Measurements from ENCODE around the gene FLACC1.
"Not testable (repeated sequence)": the region's sequence is repeated elsewhere in the genome, so short reads cannot be mapped to it uniquely, and the experiment has no call there.

The FLACC1 gene

DNA sequence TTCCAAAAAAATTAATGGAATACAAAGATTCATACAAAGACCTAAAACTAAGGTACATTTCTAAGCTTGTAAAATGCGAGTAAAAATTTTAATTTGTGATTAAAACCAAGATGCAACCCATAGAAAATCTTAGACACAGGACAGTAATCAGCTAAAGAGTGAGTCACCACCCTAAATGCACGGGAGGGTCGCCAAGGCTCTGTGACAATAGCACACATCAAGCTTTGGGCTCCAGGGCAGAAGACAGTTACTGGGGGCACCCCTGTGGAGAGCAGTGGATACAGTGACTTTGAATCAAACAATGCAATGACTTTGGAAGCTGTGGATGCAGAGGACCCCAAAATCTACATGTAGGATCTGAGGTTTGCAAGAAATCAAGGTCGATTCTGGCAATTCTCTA, 7.5 kb downstream of the FLACC1 start:
- DNase-seq (ENCODE audit: low read depth): no peak

DNA sequence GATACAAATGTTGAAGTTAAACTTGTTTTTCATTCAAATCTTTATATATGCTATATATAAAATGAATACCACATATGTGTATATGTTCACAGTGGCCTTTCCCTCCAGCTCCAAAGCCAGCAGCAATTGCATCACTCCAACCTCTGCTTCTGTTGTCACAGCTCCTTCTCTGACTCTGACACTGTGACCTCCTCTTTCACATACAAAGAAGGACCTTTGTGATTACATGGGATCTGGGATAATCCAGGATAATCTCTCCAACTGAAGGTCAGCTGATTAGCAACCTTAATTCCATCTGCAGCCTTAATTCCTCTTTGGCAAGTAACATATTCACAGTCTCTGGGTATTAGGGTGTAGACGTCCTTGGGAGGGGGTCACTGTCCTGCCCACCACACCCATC, 8.4 kb downstream of the FLACC1 start:
- DNase-seq (ENCODE audit: low read depth): no peak

- no peak for DNase-seq (ENCODE audit: low read depth)
These were observed 10.0 kb downstream of the FLACC1 start for GRCh38 chr2:201347138-201347537.

DNA sequence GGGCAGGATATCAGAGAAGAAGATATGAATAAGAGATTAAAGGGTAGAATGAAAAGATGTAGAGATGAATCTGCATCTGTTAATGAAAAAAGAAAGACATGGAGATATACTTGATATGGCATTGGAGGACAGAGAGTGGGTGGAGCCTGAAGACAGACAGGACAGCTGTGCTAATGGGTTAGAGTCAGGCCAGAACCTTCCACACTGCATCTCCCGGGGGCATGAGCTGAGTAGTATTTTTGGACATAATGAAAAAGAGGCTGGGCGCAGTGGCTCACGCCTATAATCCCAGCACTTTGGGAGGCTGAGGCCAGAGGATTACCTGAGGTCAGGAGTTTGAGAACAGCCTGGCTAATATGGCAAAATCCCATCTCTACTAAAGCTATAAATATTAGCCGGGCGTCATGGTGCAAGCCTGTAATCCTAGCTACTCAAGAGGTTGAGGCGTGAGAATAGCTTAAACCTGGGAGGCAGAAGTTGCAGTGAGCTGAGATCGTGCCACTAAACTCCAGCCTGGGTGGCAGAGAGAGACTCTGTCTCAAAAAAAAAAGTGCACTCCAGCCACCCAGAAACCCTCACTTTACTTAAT, 11.4 kb downstream of the FLACC1 start:
- DNase-seq (ENCODE audit: low read depth): no peak

DNA sequence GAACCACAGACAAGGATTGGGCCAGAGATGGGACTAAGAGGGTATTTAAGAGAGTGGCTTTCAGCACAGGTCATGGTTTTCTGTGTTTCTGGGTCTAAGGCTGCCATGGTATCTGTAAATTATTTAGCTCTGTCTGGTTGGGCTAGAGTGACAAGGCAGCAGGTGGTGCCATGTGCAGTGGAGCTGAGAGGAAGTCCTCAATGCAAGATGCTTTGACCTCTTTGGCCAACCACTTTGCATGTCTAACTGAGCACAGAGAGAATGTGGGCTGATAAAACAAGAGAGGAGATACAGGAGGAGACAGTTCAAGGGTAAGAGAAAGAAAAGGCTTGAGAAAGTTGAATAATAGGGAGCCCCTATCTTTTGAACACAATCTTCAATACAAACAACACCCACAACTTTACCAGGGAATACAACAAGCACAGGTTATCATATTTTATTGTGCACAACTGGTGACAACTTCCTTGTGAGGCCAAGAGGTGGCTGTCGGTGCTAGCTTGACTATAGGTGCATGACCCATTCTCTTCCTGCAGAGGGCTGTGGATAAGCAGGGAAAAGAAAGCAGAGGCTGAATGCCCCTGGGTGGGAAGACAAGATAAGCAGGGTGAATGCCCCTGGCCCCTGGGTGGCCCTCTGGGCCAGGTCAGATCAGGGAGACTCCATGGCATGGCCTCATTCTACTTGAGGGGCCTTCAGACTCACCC, 12.3 kb downstream of the FLACC1 start:
- DNase-seq (ENCODE audit: low read depth): no peak

GRCh38 chr2:201343559-201343958, 13.6 kb downstream of the FLACC1 start:
- DNase-seq (ENCODE audit: low read depth): no peak

DNA sequence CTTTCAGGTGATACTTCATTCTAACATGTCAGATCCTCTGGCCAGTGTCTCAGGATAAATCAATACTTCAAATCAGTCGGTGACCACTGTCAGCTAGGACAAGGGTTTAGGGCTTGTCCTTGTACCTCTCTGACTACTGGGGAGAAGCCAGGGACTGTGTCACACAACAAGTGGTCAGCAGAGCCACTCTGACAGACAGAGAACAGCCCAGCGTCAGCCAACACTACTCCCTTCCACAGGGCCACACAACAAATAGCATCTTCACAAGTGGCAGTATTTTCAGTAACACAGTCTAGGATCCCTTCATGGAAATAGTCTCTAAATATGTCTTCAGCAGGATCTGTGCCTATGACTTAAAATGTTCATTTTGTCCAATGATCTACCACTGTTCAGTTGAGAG, 14.2 kb downstream of the FLACC1 start:
- DNase-seq (ENCODE audit: low read depth): no peak

GRCh38 chr2:201329409-201329808, 27.7 kb downstream of the FLACC1 start:
- DNase-seq (ENCODE audit: low read depth): no peak

DNA sequence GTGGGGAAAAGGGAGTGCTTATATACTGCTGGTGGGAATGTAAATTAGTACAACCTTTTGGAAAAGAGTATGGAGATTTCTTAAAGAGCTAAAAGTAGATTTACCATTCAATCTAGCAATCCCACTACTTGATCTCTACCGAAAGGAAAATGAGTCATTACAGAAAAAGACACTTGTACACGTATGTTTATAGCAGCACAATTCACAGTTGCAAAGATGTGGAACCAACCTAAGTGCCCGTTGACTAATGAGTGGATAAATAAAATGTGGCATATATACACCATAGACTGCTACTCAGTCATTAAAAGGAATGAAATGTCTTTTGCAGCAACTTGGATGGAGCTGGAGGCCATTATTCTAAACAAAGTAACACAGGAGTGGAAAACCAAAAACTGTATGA, 29.5 kb downstream of the FLACC1 start:
- DNase-seq (ENCODE audit: low read depth): no peak

DNA sequence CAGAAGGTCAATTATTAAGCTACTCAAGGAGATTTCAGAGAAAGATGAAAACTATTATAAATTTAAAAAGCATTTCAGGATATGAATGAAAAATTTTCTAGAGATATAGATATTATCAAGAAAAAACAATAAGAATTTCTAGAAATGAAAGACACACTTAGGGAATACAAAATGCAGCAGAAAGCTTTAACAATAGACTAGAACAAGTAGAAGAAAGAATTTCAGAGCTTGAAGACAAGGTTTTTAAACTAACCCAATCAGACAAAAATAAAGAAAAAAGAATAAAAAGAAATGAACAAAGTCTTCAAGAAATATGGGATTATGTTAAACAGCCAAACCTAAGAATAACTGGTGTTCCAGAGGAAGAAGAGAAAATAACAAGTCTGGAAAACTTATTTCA, 34.4 kb downstream of the FLACC1 start:
- no peak for DNase-seq (ENCODE audit: low read depth)

- no peak for DNase-seq (ENCODE audit: low read depth)
These were observed 36.4 kb downstream of the FLACC1 start for GRCh38 chr2:201320701-201321100.

DNA sequence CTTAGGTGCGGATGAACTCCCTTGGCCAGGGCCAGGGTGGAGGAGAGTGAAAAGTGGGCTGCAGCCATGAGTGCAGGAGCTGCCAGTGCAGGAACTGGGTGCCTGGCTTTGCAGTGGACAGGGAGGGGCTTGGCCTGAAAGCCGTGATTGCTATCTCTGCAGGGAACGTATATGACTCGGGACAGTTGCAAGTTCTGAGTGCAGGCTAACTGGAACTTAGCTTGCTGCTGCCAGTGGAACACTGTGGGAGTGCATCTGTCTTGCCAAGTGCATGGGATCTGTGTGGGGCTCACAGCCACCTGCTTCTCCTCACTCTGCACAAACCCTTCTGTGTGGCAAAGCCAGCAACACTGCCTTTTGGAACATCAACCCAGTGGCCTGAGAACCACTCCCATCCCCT, 36.9 kb downstream of the FLACC1 start:
- no peak for DNase-seq (ENCODE audit: low read depth)

GRCh38 chr2:201319511-201319910, 37.6 kb downstream of the FLACC1 start:
- no peak for DNase-seq (ENCODE audit: low read depth)

- no peak for DNase-seq (ENCODE audit: low read depth)
These were observed 43.8 kb downstream of the FLACC1 start for GRCh38 chr2:201313362-201313761.

GRCh38 chr2:201308914-201309313, 48.2 kb downstream of the FLACC1 start:
- DNase-seq (ENCODE audit: low read depth): no peak

- no peak for DNase-seq (ENCODE audit: low read depth)
These were observed 49.3 kb downstream of the FLACC1 start for GRCh38 chr2:201307876-201308275.

GRCh38 chr2:201299929-201300328, 57.2 kb downstream of the FLACC1 start:
- not testable (repeated sequence) for DNase-seq (ENCODE audit: low read depth)

DNA sequence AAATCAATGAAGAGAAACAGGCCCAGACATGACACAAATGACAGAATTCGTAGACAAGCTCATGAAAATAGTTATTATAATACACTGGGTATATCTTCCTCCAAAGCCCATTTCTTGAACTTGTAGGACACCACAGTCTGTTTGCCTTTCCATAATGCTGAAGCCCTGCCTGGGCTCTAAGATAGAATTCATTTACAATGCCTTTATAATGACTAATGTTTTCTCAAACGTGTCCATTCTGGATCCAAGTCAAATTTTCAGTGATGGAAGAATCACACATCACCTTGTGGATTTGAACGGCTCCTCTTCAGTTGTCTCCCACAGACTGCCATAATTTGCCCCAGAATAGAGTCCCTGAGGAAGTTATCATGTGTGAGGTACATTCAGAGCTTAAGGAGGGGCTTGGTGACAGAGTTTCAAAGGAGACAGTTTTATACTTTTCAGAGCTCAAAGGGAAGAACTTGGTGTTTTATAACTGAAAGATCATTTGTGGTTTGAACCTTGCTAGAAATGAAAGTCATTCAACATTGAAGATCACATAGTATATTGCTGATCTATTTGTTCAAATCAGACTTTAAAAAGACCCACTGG, 58.6 kb downstream of the FLACC1 start:
- no peak for DNase-seq (ENCODE audit: low read depth)

DNA sequence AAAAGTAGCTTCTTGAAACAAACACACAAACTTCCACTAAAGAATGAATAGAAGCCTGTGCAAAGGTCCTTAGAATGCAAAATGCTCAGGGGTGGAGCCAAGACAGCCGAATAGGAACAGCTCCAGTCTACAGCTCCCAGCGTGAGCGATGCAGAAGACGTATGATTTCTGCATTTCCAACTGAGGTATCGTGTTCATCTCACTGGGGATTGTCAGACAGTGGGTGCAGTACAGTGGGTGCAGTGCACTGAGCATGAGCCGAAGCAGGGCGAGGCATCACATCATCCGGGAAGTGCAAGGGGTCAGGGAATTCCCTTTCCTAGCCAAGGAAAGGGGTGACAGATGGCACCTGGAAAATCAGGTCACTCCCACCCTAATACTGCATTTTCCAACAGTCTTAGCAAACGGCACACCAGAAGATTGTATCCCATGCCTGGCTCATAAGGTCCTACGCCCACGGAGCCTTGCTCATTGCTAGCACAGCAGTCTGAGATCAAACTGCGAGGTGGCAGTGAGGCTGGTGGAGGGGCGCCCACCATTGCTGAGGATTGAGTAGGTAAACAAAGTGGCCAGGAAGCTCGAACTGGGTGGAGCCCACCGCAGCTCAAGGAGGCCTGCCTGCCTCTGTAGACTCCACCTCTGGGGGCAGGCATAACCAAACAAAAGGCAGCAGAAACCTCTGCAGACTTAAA, 66.5 kb downstream of the FLACC1 start:
- not testable (repeated sequence) for DNase-seq (ENCODE audit: low read depth)

GRCh38 chr2:201285499-201285898, 71.6 kb downstream of the FLACC1 start:
- DNase-seq (ENCODE audit: low read depth): no peak

GRCh38 chr2:201280191-201281040, 76.7 kb downstream of the FLACC1 start:
- no peak for DNase-seq (ENCODE audit: low read depth)

GRCh38 chr2:201279079-201279478, 78.1 kb downstream of the FLACC1 start:
- no peak for DNase-seq (ENCODE audit: low read depth)
